ENCODE measurements around the gene CREBL2. TPM values are rescaled to one million over a fixed set of nuclear protein-coding genes. Genes with fewer than 3 reads are reported as not detected.
"Not testable (repeated sequence)": the region's sequence is repeated elsewhere in the genome, so short reads cannot be mapped to it uniquely, and the experiment has no call there.

CREBL2 gene
- total and polyA plus RNA-seq, 4 donors = 18.3 to 50.5 (median 27.6) TPM

GRCh38 chr12:12587878-12588277 is 23.8 kb upstream of the CREBL2 start:
- no peaks in the 10 kb centered on the region for H3K36me3 ChIP-seq (ENCODE audit: control insufficient read depth in 4 of 4, insufficient read depth in 4 of 4, low read length in 4 of 4)
- no peak overlapping the region for H3K4me3 ChIP-seq
- no peak overlapping the region for H3K9ac ChIP-seq (ENCODE audit: insufficient read depth in 1 of 2, low read length in 2 of 2)
- H3K9me3 ChIP-seq (ENCODE audit: control insufficient read depth in 4 of 4, insufficient read depth in 3 of 4, low read length in 3 of 4) = no peaks in the 10 kb centered on the region
- 96% methylated on average over 1 of the region's 1 CpG for WGBS, 2 donors
- no peak for ATAC-seq (ENCODE audit: insufficient read depth, low FRiP score)
- DNase-seq = no peak
- H3K27me3 ChIP-seq (ENCODE audit: control insufficient read depth in 3 of 3, insufficient read depth in 3 of 3, low read length in 2 of 3) = peaks cover 0 to 3% (median 0%) of the 10 kb centered on the region in 3 donors
- no peak overlapping the region for H3K27ac ChIP-seq (ENCODE audit: low read depth in 1 of 2, low read length in 1 of 2)
- no peaks in the 10 kb centered on the region for H3K4me1 ChIP-seq (ENCODE audit: control insufficient read depth in 5 of 5, insufficient read depth in 5 of 5, low read length in 5 of 5)
- TF ChIP-seq CTCF (IDR thresholded peaks at IDR 0.05; ENCODE audit: control extremely low read depth, extremely low read depth) = no peak

GRCh38 chr12:12588436-12588835 is 23.2 kb upstream of the CREBL2 start:
- WGBS, 2 donors = 73 to 99% methylated on average over 3 of the region's 3 CpGs
- not testable (repeated sequence) for H3K9ac ChIP-seq (ENCODE audit: insufficient read depth in 1 of 2, low read length in 2 of 2); H3K27ac ChIP-seq (ENCODE audit: low read depth in 1 of 2, low read length in 1 of 2); ATAC-seq (ENCODE audit: insufficient read depth, low FRiP score); H3K36me3 ChIP-seq (ENCODE audit: control insufficient read depth in 4 of 4, insufficient read depth in 4 of 4, low read length in 4 of 4); H3K4me3 ChIP-seq; DNase-seq; H3K9me3 ChIP-seq (ENCODE audit: control insufficient read depth in 4 of 4, insufficient read depth in 3 of 4, low read length in 3 of 4); H3K4me1 ChIP-seq (ENCODE audit: control insufficient read depth in 5 of 5, insufficient read depth in 5 of 5, low read length in 5 of 5); H3K27me3 ChIP-seq (ENCODE audit: control insufficient read depth in 3 of 3, insufficient read depth in 3 of 3, low read length in 2 of 3)

- H3K27me3 ChIP-seq (ENCODE audit: control insufficient read depth in 3 of 3, insufficient read depth in 3 of 3, low read length in 2 of 3) = peaks cover 0 to 3% (median 0%) of the 10 kb centered on the region in 3 donors
- 96 to 97% methylated on average over 6 of the region's 6 CpGs for WGBS, 2 donors
- TF ChIP-seq CTCF (IDR thresholded peaks at IDR 0.05; ENCODE audit: control extremely low read depth, extremely low read depth) = no peak
Measured at GRCh38 chr12:12590961-12591360, 20.7 kb upstream of the CREBL2 start.

GRCh38 chr12:12592930-12593329 is 18.7 kb upstream of the CREBL2 start:
- ATAC-seq (ENCODE audit: insufficient read depth, low FRiP score) (no peak), DNase-seq (no peak)
- 71 to 84% methylated on average over 3 of the region's 3 CpGs for WGBS, 2 donors
- Histone ChIP-seq H3K9ac (ENCODE audit: insufficient read depth in 1 of 2, low read length in 2 of 2) (no peak overlapping the region), H3K4me3 (no peak overlapping the region), H3K27ac (ENCODE audit: low read depth in 1 of 2, low read length in 1 of 2) (no peak overlapping the region), H3K4me1 (ENCODE audit: control insufficient read depth in 5 of 5, insufficient read depth in 5 of 5, low read length in 5 of 5) (no peaks in the 10 kb centered on the region), H3K27me3 (ENCODE audit: control insufficient read depth in 3 of 3, insufficient read depth in 3 of 3, low read length in 2 of 3) (peaks cover 0 to 3% (median 0%) of the 10 kb centered on the region in 3 donors), H3K9me3 (ENCODE audit: control insufficient read depth in 4 of 4, insufficient read depth in 3 of 4, low read length in 3 of 4) (peaks cover 0 to 2% (median 0%) of the 10 kb centered on the region in 4 donors), H3K36me3 (ENCODE audit: control insufficient read depth in 4 of 4, insufficient read depth in 4 of 4, low read length in 4 of 4) (no peaks in the 10 kb centered on the region)
- no peak for TF ChIP-seq CTCF (IDR thresholded peaks at IDR 0.05; ENCODE audit: control extremely low read depth, extremely low read depth)

More at GRCh38 chr12:12590961-12591360, 20.7 kb upstream of the CREBL2 start:
- no peaks in the 10 kb centered on the region for H3K4me1 ChIP-seq (ENCODE audit: control insufficient read depth in 5 of 5, insufficient read depth in 5 of 5, low read length in 5 of 5)
- H3K9ac ChIP-seq (ENCODE audit: insufficient read depth in 1 of 2, low read length in 2 of 2) = no peak overlapping the region
- no peak for DNase-seq
- no peaks in the 10 kb centered on the region for H3K9me3 ChIP-seq (ENCODE audit: control insufficient read depth in 4 of 4, insufficient read depth in 3 of 4, low read length in 3 of 4)
- H3K36me3 ChIP-seq (ENCODE audit: control insufficient read depth in 4 of 4, insufficient read depth in 4 of 4, low read length in 4 of 4) = no peaks in the 10 kb centered on the region
- H3K4me3 ChIP-seq = no peak overlapping the region
- H3K27ac ChIP-seq (ENCODE audit: low read depth in 1 of 2, low read length in 1 of 2) = no peak overlapping the region
- ATAC-seq (ENCODE audit: insufficient read depth, low FRiP score) = no peak

DNA sequence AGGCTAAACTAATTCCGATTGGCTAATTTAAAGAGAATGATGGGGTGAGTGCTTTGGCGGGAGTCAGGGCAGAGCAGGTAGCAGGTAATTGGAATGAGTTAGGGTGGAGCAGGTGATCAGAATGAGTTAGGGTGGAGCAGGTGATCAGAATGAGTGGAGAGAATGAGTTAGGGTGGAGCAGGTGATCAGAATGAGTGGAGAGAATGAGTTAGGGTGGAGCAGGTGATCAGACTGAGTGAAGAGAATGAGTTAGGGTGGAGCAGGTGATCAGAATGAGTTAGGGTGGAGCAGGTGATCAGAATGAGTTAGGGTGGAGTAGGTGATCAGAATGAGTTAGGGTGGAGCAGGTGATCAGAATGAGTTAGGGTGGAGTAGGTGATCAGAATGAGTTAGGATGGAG is 15.7 kb upstream of the CREBL2 start:
- 100% methylated on average over 2 of the region's 2 CpGs for WGBS, 2 donors
- not testable (repeated sequence) for H3K9me3 ChIP-seq (ENCODE audit: control insufficient read depth in 4 of 4, insufficient read depth in 3 of 4, low read length in 3 of 4); H3K9ac ChIP-seq (ENCODE audit: insufficient read depth in 1 of 2, low read length in 2 of 2); H3K4me1 ChIP-seq (ENCODE audit: control insufficient read depth in 5 of 5, insufficient read depth in 5 of 5, low read length in 5 of 5); H3K4me3 ChIP-seq; ATAC-seq (ENCODE audit: insufficient read depth, low FRiP score); H3K27ac ChIP-seq (ENCODE audit: low read depth in 1 of 2, low read length in 1 of 2); H3K27me3 ChIP-seq (ENCODE audit: control insufficient read depth in 3 of 3, insufficient read depth in 3 of 3, low read length in 2 of 3); DNase-seq; H3K36me3 ChIP-seq (ENCODE audit: control insufficient read depth in 4 of 4, insufficient read depth in 4 of 4, low read length in 4 of 4)

DNA sequence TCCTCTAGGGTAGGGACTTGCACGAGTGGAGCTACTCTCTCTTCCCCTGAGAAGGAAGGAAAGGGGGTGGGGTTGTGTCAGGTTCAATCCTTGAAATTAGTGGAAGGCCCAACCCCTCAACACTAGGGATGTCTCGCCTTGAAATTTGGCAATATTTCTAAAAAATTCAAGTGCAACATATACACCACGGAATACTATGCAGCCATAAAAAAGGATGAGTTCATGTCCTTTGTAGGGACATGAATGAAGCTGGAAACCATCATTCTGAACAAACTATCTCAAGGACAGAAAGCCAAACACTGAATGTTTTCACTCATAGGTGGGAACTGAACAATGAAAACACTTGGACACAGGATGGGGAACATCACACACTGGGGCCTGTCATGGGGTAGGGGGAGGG is 15.1 kb upstream of the CREBL2 start:
- H3K27me3 ChIP-seq (ENCODE audit: control insufficient read depth in 3 of 3, insufficient read depth in 3 of 3, low read length in 2 of 3); H3K36me3 ChIP-seq (ENCODE audit: control insufficient read depth in 4 of 4, insufficient read depth in 4 of 4, low read length in 4 of 4); H3K9me3 ChIP-seq (ENCODE audit: control insufficient read depth in 4 of 4, insufficient read depth in 3 of 4, low read length in 3 of 4); H3K4me1 ChIP-seq (ENCODE audit: control insufficient read depth in 5 of 5, insufficient read depth in 5 of 5, low read length in 5 of 5); H3K27ac ChIP-seq (ENCODE audit: low read depth in 1 of 2, low read length in 1 of 2); ATAC-seq (ENCODE audit: insufficient read depth, low FRiP score); H3K4me3 ChIP-seq; DNase-seq; H3K9ac ChIP-seq (ENCODE audit: insufficient read depth in 1 of 2, low read length in 2 of 2): not testable (repeated sequence)
- 89 to 93% methylated on average over 3 of the region's 3 CpGs for WGBS, 2 donors
